K562 (cell line): ENCODE data around the gene ZNF775. TPM values are rescaled to one million over a fixed set of nuclear protein-coding genes. Genes with fewer than 3 reads are reported as not detected.
A peak's percentile ranks its signal among the peaks of the same experiment; 100 is the strongest.

Experiments
- ADNP ChIP-seq: fragments of 200-800 bp; sonication (Bioruptor generic); IDR thresholded peaks from 2 replicates; pipeline ENCODE4 v1.6.1; 2016; ENCODE audit warnings: missing genetic modification characterization, missing compliant biosample characterization
- AFF1 ChIP-seq, 2 experiments: fragments of 450-650 bp; IDR thresholded peaks; 2 replicates each; pipeline ENCODE4 v1.6.1; 2018; ENCODE audit warnings: mild to moderate bottlenecking in 2 of 2, low read depth in 1 of 2; ENCODE audit not compliant: partially characterized antibody in 2 of 2
- ELF4 ChIP-seq: fragments of 450-650 bp; formaldehyde crosslinking; IDR thresholded peaks from 2 replicates; pipeline ENCODE4 v1.4.0; 2022; ENCODE audit warnings: missing genetic modification characterization
- ETV1 ChIP-seq: fragments of 450-650 bp; conservative IDR thresholded peaks from 2 replicates; pipeline ENCODE4 v1.6.1; 2016; ENCODE audit warnings: missing genetic modification characterization, control low read depth, low read depth, missing compliant biosample characterization
- FOXK1 ChIP-seq: sonication (generic); formaldehyde crosslinking; IDR thresholded peaks from 2 replicates; pipeline ENCODE4 v1.8.0; 2022; ENCODE audit warnings: missing genetic modification reagents, mild to moderate bottlenecking, borderline replicate concordance
- KLF16 ChIP-seq: IDR thresholded peaks from 2 replicates; pipeline ENCODE4 v1.6.1; 2016; ENCODE audit warnings: antibody characterized with exemption
- MXI1 ChIP-seq: IDR thresholded peaks from 2 replicates; pipeline ENCODE4 v1.6.1; 2011; ENCODE audit warnings: low read depth, mild to moderate bottlenecking, improper control_type of control experiment, low read length
- NR4A1 ChIP-seq, 2 experiments: fragments of 250-450 bp in 1 of 2; fragments of 450-650 bp in 1 of 2; sonication (Bioruptor Pico) in 1 of 2; IDR thresholded peaks; 2 replicates each; pipeline versions ENCODE4 v1.4.0 to v1.6.1; 2016 to 2020; ENCODE audit warnings: mild to moderate bottlenecking in 2 of 2, missing compliant biosample characterization in 1 of 2, missing genetic modification characterization in 1 of 2, moderate library complexity in 1 of 2
- NRF1 ChIP-seq, 2 experiments: fragments of 450-650 bp; IDR thresholded peaks in 1 of 2; conservative IDR thresholded peaks in 1 of 2; 2 replicates each; pipeline ENCODE4 v1.6.1; 2014; ENCODE audit warnings: mild to moderate bottlenecking in 2 of 2
- RCOR1 ChIP-seq, 2 experiments: IDR thresholded peaks; 2 replicates each; pipeline ENCODE4 v1.6.1; 2012; ENCODE audit warnings: low read depth in 2 of 2, low read length in 2 of 2, borderline replicate concordance in 1 of 2, improper control_type of control experiment in 1 of 2
- SMAD4 ChIP-seq: fragments of 250-450 bp; sonication (Bioruptor Pico); conservative IDR thresholded peaks from 2 replicates; pipeline ENCODE4 v1.8.0; 2021; ENCODE audit warnings: inconsistent platforms, mild to moderate bottlenecking, moderate library complexity
- ZBTB43 ChIP-seq: sonication (generic); formaldehyde crosslinking; IDR thresholded peaks from 2 replicates; pipeline ENCODE4 v1.8.0; 2023; ENCODE audit warnings: mild to moderate bottlenecking, missing genetic modification reagents
- ZNF589 ChIP-seq: fragments of 200-800 bp; sonication (Bioruptor generic); IDR thresholded peaks from 2 replicates; pipeline ENCODE4 v1.6.1; 2016; ENCODE audit warnings: low read depth, missing genetic modification characterization, missing compliant biosample characterization
- ZNF668 ChIP-seq: fragments of 250-450 bp; sonication (Bioruptor Pico); IDR thresholded peaks from 2 replicates; pipeline ENCODE4 v1.8.0; 2022; ENCODE audit warnings: mild to moderate bottlenecking, inconsistent platforms
- polyA plus RNA-seq, 8 experiments: library from polyadenylated mRNA; depleted of rRNA in 4 of 8; stranded (reverse) in 5 of 8; unstranded in 3 of 8; fragments of >200 nt; fragmentation: Nextera tagmentation in 2 of 8; fragmentation: Illumina TruSeq in 1 of 8; extraction: Ambion mirVana in 2 of 8; extraction: Trizol in 1 of 8; gene quantifications; 2 replicates each; pipeline versions ENCODE4 v1.2.1 to v1.2.3, GENCODE V29; 2011 to 2014; ENCODE audit warnings: inconsistent platforms in 1 of 8, missing spikeins in 1 of 8
- total RNA-seq, 7 experiments: library from RNA; depleted of rRNA in 6 of 7; stranded (reverse); fragments of >200 nt in 6 of 7; fragmentation: Illumina TruSeq in 2 of 7; extraction: Trizol in 2 of 7; gene quantifications; 2 replicates each; pipeline versions ENCODE4 v1.2.1 to v1.2.3, GENCODE V29; 2011 to 2021; ENCODE audit warnings: low replicate concordance in 1 of 7
- TF ChIP-seq, protein P1 (sequence below): sonication (generic); formaldehyde crosslinking; IDR thresholded peaks from 2 replicates; pipeline ENCODE4 v1.8.1; 2022; ENCODE audit warnings: missing genetic modification reagents
- TF ChIP-seq, protein P2 (sequence below): sonication (generic); formaldehyde crosslinking; IDR thresholded peaks from 2 replicates; pipeline ENCODE4 v1.8.1; 2023; ENCODE audit warnings: mild to moderate bottlenecking, missing genetic modification reagents

Gene ZNF775
- total and polyA plus RNA-seq, 9 of the 15 experiments (the other 6 are each of a cell fraction or from before 2014, with no cell fraction given) = 0.04 to 18.7 (median 4.9) TPM

DNA sequence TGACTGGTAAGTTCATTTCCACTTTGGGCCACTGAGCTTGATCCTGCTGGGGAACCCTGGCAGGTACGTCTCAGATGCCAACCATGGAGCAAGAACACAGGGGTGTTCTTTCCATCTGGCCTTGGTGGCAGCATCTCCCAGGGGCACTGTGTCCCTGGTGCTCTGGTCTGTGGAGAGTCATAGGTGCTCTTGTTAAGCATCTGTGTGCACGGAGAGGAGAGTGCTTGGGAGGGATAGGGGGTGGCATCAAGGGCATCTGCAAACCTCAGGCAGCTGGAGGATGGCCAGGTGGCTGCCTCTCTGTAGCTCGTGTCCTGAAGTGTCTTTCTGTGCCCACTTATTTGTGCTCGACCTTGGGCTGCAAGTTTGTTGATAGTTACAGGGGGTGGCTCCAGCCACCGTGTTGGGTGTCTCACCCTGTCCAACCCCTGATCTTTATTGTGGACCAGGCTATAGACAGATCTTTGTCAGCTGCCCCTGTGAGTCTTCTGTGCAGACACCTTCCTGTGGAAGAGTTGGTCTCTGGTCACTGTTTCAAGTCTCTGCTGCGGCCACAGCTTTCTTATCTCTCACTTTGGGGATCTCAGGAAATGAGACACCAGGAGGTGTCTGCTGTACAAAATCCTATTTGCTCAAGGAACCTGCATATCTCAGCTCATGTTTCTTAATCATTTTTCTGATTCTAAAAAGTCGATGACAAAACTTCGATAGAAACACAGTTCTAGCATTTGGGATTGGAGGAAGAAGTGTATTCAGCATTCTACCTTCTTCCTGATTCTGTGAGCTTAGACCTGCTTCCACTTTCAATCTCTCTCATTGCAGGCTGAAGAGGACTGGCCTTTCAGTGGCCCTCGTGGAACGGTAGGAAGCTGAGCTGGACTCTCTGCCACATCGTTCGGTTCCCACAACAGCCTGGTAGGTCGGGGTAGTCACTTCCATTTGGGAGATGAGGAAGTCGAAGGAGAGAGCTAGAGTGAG lies 54.1 kb downstream of the ZNF775 start (continued):
- TF ChIP-seq ADNP (no peak), MXI1 (no peak), KLF16 (no peak), AFF1 (IDR thresholded peaks at IDR 0.05; ENCODE audit: low read depth in 1 of 2, partially characterized antibody in 2 of 2) (peak; percentile 46 to 65), ZBTB43 (CRISPR knock-in tag) (no peak), ZNF668 (peak; percentile 47; the same call in 1 of the 2 replicates), ELF4 (CRISPR knock-in tag) (0 out of 2 replicates have a peak, but pooled peaks have one; percentile 32), NR4A1 (CRISPR knock-in tag; IDR thresholded peaks at IDR 0.05) (peak; percentile 67; the same call in 1 of the 2 replicates), NR4A1 (tag; IDR thresholded peaks at IDR 0.05) (no peak), FOXK1 (CRISPR knock-in tag) (no peak), ETV1 (tag) (peak; percentile 69), NRF1 (conservative IDR thresholded peaks at IDR 0.05 in 1 of 2, IDR thresholded peaks at IDR 0.05 in 1 of 2) (0 out of 4 replicates have a peak, but pooled peaks of 1 of the 2 experiments have one; percentile 7), SMAD4 (CRISPR knock-in tag) (peak; percentile 59), RCOR1 (IDR thresholded peaks at IDR 0.05; ENCODE audit: borderline replicate concordance in 1 of 2, low read depth in 2 of 2, low read length in 2 of 2) (peak in 1 of 2 experiments; percentile 67; a peak in 2 of 4 replicates), ZNF589 (peak; percentile 76; the same call in 1 of the 2 replicates)
- TF ChIP-seq, protein P1, sequence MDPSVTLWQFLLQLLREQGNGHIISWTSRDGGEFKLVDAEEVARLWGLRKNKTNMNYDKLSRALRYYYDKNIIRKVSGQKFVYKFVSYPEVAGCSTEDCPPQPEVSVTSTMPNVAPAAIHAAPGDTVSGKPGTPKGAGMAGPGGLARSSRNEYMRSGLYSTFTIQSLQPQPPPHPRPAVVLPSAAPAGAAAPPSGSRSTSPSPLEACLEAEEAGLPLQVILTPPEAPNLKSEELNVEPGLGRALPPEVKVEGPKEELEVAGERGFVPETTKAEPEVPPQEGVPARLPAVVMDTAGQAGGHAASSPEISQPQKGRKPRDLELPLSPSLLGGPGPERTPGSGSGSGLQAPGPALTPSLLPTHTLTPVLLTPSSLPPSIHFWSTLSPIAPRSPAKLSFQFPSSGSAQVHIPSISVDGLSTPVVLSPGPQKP = no peak
- TF ChIP-seq, protein P2, sequence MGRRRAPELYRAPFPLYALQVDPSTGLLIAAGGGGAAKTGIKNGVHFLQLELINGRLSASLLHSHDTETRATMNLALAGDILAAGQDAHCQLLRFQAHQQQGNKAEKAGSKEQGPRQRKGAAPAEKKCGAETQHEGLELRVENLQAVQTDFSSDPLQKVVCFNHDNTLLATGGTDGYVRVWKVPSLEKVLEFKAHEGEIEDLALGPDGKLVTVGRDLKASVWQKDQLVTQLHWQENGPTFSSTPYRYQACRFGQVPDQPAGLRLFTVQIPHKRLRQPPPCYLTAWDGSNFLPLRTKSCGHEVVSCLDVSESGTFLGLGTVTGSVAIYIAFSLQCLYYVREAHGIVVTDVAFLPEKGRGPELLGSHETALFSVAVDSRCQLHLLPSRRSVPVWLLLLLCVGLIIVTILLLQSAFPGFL (CRISPR knock-in tag) = no peak
